ENCODE data around the gene ANXA2R.
A peak's percentile ranks its signal among the peaks of the same experiment; 100 is the strongest.

The ANXA2R gene

DNA sequence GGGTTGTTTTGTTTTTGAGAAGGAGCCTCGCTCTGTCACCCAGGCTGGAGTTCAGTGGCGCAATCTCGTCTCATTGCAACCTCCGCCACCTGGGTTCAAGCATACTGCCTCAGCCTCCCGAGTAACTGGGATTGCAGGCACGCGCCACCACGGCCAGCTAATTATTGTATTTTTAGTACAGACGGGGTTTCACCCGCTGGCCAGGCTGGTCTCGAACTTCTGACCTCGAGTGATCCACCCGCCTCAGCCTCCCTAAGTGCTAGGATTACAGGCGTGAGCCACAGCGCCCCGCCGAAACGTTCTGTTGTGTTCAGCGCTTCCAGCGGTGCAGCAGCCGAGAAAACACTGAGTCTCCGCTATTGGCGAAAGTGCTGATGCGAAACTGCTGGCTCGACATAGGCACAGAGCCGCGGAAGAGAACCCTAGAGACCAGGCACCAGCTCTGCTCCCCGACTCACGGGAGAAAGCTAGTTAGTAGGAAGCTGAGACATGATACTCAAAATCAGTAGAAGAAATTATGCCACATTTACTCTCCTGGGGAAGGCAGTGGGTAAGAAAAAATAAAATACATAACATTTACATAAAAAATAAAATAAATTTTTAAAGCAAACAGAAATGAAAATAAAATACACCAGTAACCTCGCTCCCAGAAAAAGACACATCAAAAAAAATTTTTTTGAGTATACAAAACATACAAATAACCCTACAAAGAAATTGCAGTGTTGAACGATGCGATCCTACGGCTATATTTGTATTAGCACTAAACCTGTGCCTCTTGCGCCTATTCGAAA is 31.6 kb downstream of the ANXA2R start (continued):
- TF ChIP-seq, protein P1, sequence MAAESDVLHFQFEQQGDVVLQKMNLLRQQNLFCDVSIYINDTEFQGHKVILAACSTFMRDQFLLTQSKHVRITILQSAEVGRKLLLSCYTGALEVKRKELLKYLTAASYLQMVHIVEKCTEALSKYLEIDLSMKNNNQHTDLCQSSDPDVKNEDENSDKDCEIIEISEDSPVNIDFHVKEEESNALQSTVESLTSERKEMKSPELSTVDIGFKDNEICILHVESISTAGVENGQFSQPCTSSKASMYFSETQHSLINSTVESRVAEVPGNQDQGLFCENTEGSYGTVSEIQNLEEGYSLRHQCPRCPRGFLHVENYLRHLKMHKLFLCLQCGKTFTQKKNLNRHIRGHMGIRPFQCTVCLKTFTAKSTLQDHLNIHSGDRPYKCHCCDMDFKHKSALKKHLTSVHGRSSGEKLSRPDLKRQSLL (tag by site-specific recombination; IDR thresholded peaks at IDR 0.05) = peak; percentile 87
- no peak for TF ChIP-seq OSR2 (tag by site-specific recombination; IDR thresholded peaks at IDR 0.05)
- TF ChIP-seq ZSCAN30 (tag by site-specific recombination; IDR thresholded peaks at IDR 0.05) = peak; percentile 40
- TF ChIP-seq ZNF791 (tag by site-specific recombination; IDR thresholded peaks at IDR 0.05) = no peak
- TF ChIP-seq ZNF843 (tag by site-specific recombination; IDR thresholded peaks at IDR 0.05) = peak; percentile 60
- no peak for TF ChIP-seq SALL2 (tag by site-specific recombination; IDR thresholded peaks at IDR 0.05; ENCODE audit: borderline replicate concordance)
- TF ChIP-seq ZNF37A (tag by site-specific recombination; IDR thresholded peaks at IDR 0.05) = no peak
- no peak for TF ChIP-seq ZNF624 (tag by site-specific recombination; IDR thresholded peaks at IDR 0.05)
- TF ChIP-seq ZNF571 (tag by site-specific recombination; IDR thresholded peaks at IDR 0.05) = no peak
- no peak for TF ChIP-seq ZNF174 (tag by site-specific recombination; IDR thresholded peaks at IDR 0.05)
- no peak for TF ChIP-seq ZNF701 (tag by site-specific recombination; IDR thresholded peaks at IDR 0.05)
- peak; percentile 62; the same call in 1 of the 2 replicates for TF ChIP-seq ZNF792 (tag by site-specific recombination; IDR thresholded peaks at IDR 0.05)
- TF ChIP-seq, protein P2, sequence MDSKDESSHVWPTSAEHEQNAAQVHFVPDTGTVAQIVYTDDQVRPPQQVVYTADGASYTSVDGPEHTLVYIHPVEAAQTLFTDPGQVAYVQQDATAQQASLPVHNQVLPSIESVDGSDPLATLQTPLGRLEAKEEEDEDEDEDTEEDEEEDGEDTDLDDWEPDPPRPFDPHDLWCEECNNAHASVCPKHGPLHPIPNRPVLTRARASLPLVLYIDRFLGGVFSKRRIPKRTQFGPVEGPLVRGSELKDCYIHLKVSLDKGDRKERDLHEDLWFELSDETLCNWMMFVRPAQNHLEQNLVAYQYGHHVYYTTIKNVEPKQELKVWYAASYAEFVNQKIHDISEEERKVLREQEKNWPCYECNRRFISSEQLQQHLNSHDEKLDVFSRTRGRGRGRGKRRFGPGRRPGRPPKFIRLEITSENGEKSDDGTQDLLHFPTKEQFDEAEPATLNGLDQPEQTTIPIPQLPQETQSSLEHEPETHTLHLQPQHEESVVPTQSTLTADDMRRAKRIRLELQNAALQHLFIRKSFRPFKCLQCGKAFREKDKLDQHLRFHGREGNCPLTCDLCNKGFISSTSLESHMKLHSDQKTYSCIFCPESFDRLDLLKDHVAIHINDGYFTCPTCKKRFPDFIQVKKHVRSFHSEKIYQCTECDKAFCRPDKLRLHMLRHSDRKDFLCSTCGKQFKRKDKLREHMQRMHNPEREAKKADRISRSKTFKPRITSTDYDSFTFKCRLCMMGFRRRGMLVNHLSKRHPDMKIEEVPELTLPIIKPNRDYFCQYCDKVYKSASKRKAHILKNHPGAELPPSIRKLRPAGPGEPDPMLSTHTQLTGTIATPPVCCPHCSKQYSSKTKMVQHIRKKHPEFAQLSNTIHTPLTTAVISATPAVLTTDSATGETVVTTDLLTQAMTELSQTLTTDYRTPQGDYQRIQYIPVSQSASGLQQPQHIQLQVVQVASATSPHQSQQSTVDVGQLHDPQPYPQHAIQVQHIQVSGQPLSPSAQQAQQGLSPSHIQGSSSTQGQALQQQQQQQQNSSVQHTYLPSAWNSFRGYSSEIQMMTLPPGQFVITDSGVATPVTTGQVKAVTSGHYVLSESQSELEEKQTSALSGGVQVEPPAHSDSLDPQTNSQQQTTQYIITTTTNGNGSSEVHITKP (tag by site-specific recombination; IDR thresholded peaks at IDR 0.05) = peak; percentile 64
- TF ChIP-seq GLI4 (tag by site-specific recombination; IDR thresholded peaks at IDR 0.05) = peak; percentile 52; the same call in 1 of the 2 replicates
- no peak for TF ChIP-seq ZNF19 (tag by site-specific recombination; IDR thresholded peaks at IDR 0.05; ENCODE audit: low read depth)
- no peak for TF ChIP-seq ZNF747 (tag by site-specific recombination; IDR thresholded peaks at IDR 0.05)
- TF ChIP-seq GLI2 (tag by site-specific recombination; IDR thresholded peaks at IDR 0.05; ENCODE audit: borderline replicate concordance, low read depth) = no peak
- TF ChIP-seq ZNF175 (tag by site-specific recombination; IDR thresholded peaks at IDR 0.05) = no peak
- TF ChIP-seq IKZF3 (tag by site-specific recombination; IDR thresholded peaks at IDR 0.05) = no peak
- no peak for TF ChIP-seq ZNF184 (tag by site-specific recombination; IDR thresholded peaks at IDR 0.05)
- peak; percentile 88 for TF ChIP-seq ZBTB8A (tag by site-specific recombination; IDR thresholded peaks at IDR 0.05)
- no peak for TF ChIP-seq BCL6B (tag by site-specific recombination; IDR thresholded peaks at IDR 0.05)
- no peak for TF ChIP-seq ZNF404 (tag by site-specific recombination; IDR thresholded peaks at IDR 0.05)
- TF ChIP-seq MZF1 (tag by site-specific recombination; IDR thresholded peaks at IDR 0.05; ENCODE audit: borderline replicate concordance) = no peak; the same call in 1 of the 2 replicates
- 0 out of 2 replicates have a peak, but pooled peaks have one; percentile 16 for TF ChIP-seq ZBTB21 (tag by site-specific recombination; IDR thresholded peaks at IDR 0.05)
- TF ChIP-seq ZNF10 (tag by site-specific recombination; IDR thresholded peaks at IDR 0.05) = no peak
- TF ChIP-seq ZNF580 (tag by site-specific recombination; IDR thresholded peaks at IDR 0.05) = peak; percentile 95
- TF ChIP-seq ZNF146 (tag by site-specific recombination; IDR thresholded peaks at IDR 0.05) = no peak
- TF ChIP-seq ZNF26 (tag by site-specific recombination; IDR thresholded peaks at IDR 0.05) = no peak
- TF ChIP-seq ZNF132 (tag by site-specific recombination; IDR thresholded peaks at IDR 0.05; ENCODE audit: borderline replicate concordance) = no peak

Data from HEK293 (cell line).